Gastrocnemius medialis (tissue), 4 donors: ENCODE results near the gene GSTT2B.

Source experiments
- CTCF ChIP-seq, 5 experiments: fragments of 450-650 bp in 3 of 5; fragments of 200-600 bp in 2 of 5; sonication (generic) in 2 of 5; IDR thresholded peaks in 4 of 5; conservative IDR thresholded peaks in 1 of 5; 1 replicate in 4 of 5; 2 replicates in 1 of 5; pipeline ENCODE4 v1.5.1; 2016 to 2019; ENCODE audit warnings: antibody characterized with exemption in 5 of 5, mild to moderate bottlenecking in 3 of 5, moderate library complexity in 3 of 5
- POLR2A ChIP-seq, 2 donors: fragments of 450-650 bp; IDR thresholded peaks; one replicate each; pipeline ENCODE4 v1.6.1; 2017; ENCODE audit warnings: antibody characterized with exemption in 2 of 2, mild to moderate bottlenecking in 2 of 2, moderate library complexity in 2 of 2

- TF ChIP-seq POLR2A (IDR thresholded peaks at IDR 0.05) (no peak), CTCF (IDR thresholded peaks at IDR 0.05 in 4 of 5, conservative IDR thresholded peaks at IDR 0.05 in 1 of 5) (no peak)
Observed at GRCh38 chr22:23970201-23970641, 9.2 kb upstream of the GSTT2B start.
